AG08395 (cell line): ENCODE measurements around the gene PLAAT3.
"Not testable (repeated sequence)": the region's sequence is repeated elsewhere in the genome, so short reads cannot be mapped to it uniquely, and the experiment has no call there.

Experiments
- DNase-seq: peaks from one replicate; pipeline ENCODE4 v3.0.0; 2012; ENCODE audit warnings: mixed read lengths, low spot score

PLAAT3 gene

DNA sequence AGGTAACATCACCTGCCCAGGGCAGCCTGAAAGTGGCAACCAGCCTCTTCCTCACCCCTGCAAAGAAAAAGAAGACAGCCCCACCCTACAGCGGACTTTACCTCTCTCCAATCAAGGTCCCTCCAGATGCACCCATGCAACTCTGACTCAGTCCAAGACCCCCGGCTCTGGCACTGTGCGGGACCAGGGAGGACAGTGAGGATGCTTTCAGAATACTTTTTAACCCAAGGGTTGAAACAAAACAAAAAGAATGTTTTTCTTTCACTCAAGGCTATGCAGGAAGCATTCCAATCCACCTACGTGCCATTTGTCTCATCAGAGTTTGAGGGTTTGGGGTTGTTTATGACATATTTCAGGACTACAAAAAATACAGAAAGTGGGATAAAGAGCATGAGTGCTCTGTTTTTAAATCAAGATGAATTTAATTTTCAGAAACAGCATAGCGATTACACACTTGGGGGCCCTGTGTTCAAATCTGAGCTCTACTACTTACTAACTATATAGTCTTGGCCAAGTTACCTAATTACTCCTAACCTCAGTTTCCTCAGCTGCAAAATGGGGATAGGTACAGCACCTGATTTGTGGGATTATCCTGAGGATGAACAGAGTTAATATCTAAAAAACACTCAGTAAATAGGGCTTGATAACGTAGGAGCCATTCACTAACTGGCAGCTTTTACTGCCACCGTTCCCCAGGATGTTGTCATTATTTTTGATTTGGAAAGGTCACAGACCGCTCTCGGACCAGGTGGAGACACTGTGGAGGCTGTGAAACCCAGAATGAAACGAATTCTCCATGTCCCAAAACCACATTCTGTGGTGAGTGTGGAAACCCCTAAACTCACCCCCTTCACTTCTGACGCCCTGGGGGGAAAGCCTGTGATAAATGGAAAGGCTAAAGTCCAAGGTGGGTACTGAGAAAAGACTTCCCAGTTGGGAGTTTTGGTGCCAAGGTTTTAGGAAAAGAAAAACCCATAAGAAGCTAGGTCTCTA, 5.6 kb downstream of the PLAAT3 start:
- no peak for DNase-seq

DNA sequence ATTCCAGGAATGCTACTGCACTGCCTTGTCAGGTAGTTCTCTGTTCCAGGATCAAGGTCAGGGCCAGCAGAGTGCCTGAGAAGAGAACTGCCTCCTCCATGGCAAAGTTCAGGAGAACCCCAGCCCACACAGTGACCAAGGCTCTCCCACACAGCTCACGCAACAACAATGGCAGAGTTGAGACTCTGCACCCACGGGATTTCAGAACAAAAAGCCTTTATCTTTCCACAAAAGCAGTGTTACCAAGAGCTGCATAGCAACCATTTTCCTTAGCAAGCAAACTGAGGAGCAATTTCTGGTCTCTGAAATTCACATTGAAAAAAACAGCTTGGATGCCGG, 11.1 kb downstream of the PLAAT3 start:
- no peak for DNase-seq

DNA sequence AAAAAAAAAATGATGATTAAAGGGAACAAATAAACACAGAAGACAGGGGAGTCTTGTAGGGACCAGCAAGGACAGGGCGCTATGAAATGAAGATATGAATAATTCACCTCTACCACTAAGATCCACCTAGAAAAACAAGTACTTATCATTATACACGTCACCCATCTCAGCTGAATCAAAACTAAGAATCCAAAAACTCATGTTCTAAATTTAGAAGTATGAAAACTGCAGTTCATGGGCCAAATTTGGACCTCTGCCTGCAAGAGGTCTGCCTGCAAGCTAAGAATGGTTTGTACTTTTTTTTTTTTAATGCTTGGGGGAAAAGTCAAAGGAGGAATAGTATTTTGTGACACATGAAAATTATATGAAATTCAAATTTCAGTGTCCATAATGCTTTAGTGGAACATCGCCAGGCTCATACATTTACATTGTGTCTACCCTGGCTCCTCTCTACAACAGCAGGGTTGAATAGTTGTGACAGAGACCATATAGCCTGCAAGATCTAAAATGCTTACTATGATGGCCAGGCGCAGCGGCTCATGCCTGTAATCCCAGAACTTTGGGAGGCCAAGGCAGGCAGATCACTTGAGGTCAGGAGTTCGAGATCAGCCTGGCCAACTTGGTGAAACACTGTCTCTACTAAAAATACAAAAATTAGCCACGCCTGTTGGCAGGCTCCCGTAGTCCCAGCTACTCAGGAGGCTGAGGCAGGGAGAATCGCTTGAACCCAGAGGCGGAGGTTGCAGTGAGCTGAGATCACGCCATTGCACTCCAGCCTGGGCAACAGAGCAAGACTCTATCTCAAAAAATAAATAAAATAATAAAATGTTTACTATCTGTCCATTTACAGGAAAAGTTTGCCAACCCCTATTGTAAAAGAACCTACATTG, 11.7 kb downstream of the PLAAT3 start:
- not testable (repeated sequence) for DNase-seq

DNA sequence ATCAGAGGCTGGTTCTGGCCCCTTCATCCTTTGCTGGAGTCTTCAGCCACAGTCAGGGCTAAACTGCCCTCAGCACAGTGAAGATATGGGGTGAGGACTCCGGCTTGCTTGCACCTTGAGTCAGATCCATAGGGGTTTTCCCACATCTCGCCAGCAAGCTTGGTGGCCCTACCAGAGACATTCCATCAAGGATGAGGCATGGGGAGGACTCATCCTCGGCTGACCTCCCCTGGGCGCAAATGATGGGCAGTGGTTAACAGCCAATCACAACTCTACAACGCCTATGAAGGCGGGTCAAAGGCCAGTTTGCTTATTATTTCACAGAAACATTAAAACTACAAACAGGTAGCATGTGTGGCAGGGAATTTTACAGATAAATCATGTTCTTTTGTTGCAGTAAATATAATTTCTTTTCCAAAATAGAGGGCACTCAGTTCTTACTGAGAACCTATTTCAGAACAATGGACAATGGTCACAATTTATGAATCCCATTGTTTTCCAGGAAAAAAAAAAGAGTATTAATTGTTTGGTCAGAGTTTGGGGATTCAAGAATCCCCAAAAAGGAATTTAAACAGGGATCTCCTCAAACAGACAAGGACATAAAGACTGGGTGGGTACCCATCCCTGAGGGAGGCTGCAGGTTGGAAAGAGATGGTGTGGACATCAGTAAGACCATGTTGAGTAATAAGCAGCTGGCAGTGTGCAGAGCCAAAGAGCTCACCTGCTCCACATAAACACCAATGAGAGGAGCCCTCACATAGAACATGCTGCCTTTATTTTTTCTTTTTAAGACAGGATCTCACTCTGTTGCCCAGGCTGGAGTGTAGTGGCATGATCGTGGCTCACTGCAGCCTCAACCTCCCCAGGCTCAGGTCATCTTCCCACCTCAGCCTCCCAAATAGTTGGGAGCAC, 14.8 kb downstream of the PLAAT3 start:
- peak; percentile 94 for DNase-seq

DNA sequence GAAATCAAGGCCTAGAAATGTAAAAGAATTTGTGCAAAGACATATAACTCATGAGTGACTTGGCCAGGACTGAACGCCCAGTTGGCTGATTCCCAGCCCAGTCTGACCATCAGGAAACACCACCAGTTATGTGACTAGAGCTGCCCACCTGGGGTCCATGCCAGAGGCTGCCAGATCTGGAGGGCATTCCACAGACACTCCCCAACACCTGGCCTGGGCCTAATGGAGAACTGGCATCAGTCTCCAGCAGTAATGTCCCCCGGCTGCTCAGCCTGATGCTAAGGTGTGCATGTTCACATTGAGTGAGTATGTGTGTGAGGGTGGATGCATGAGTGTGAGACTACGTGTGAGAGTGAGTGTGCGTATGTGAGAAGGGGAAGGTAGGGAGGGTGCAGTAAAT, 15.7 kb downstream of the PLAAT3 start:
- DNase-seq = no peak

DNA sequence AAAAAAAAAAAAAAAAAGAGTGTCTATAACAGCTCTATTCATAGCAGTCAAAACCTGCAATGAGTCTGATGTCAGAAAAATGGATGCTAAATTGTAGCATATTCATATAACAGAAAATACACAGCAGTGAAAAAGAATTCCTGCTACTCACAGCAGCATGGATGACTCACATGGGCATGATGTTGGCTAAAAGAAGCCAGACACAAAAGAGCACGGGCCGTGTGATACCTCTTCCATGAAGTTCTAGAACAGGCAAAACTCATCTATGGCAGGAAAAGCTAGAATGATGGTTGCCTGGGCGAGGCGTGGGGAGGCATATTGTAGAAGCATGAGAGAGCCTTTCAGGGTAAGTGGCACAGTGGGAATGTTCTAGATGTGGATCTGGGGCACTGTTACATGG, 18.9 kb downstream of the PLAAT3 start:
- no peak for DNase-seq

DNA sequence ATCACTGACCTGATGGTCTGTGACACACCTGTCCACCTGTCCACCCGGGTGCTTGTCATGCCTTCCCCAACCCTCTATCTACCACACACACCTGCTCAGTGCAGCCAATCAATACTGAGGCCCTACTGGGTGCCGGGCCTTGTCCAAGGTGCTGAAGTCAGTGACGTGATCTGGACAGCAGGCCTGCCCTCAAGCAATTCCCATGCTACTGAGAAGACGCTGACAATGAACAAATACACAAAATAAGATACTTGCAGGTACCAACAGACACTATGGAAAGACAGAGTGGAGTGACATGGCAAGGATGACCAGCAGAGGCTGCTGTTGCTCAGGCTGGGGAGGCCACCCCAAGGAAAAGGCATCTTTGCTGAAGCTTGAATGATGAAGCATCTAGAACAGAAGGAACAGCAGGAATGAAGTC, 21.2 kb downstream of the PLAAT3 start:
- DNase-seq = peak; percentile 21

DNA sequence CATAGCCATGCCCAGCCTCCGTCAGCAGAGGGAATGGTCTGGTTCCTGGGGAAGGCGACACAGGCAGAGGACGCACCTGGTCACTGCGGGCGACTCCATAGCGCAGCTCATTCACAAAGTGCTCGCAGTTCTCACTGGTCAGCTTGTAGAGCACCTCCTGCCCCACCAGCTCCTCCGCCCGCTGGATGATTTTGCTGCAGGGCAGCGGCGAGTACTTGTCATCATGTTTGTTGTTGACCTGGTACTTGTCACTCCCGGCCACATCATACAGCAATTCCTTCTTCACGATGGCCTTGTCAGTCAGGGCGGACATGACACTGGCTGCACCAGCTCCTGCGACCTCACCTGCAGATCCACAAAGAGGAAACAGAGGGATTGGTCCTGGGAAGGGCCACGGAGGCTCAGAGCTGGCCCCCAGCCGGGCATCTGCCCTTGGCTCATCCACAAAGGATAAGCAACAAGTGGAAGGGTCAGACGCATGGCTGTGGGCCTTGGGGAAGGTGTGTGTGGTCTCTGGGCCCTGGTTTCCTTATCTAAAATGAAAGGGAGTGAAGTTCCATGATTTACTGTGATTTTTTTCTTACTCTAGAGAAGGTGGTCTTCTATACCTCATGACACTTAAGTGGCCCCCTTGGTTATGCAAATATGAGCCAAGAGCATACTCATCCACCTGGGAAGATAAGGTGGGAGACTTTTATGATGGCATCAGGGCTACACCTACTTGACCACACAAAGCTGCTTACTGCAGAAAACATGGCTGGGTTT, 24.0 kb downstream of the PLAAT3 start:
- DNase-seq = no peak

DNA sequence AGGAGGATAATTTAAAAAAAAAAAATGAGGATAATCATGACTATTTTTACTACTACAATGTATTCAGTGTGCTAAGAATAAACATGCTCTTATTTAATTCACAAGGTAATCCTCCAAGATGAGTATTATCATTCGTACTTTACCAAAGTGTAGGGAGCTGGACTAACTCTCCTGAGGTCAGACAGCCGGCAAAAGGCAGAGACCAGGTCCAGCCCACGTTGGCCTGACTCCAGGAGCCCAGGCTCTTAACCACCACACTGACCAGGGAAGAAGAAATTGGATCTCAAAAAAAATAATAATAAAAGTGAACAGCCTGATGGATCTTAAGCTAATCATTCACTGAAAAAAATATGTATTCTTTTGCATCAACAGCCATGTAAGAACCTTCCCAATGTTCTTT, 25.2 kb downstream of the PLAAT3 start:
- no peak for DNase-seq

DNA sequence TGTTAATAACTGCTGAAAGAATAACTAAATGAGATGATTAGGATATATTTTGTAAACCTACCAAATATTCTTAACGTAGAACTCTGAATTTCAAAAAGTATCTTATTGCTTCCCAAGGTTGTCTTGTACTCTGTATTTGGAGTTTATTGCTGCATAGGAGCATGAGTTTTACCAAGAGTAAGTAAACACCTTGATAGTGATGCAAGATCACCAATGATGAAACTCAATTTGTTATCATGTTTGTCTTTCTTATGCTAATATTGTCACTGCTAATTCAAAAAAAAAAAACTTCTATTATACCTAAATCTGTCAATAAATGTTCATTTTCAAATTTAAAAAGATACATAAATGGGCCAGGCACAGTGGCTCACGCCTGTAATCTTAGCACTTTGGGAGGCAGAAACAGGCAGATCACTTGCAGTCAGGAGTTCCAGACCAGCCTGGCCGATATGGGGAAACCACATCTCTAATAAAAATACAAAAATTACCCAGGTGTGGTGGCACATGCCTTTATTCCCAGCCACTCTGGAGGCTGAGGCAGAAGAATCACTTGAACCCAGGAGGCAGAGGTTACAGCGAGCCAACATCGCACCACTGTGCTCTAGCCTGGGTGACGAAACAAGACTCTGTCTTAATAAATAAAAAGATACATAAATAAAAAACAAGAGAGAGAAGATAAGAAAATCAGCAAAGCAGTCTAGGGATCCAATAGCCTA, 27.6 kb downstream of the PLAAT3 start:
- no peak for DNase-seq

DNA sequence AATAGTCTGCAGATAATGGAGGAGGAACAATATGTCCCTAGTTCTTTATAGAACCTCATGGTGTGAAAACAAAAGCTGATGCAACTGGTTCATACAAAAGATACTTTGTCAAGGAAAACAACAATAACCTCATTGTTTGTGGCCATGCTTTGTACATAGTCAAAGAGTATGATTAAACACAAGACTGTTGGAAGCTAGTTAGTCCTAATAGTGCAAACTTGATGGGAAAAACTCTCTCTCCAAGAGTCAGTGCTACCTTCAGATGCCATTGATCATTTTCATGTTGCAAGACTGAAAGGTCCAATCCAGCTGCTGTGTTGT, 30.9 kb downstream of the PLAAT3 start:
- no peak for DNase-seq

DNA sequence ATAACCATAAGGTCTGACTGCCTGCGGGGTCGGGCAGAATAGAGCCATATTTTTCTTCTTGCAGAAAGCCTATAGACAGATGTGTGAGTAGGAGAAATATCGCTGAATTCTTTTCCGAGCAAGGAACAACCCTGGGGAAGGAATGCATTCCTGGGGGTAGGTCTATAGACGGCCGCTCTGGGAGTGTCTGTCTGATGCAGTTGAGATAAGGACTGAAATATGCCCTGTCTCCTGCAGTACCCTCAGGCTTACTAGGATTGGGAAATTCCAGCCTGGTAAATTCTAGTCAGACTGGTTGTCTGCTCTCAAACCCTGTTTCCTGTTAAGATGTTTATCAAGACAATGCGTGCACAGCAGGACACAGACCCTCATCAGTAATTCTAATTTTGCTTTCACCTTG, 33.0 kb downstream of the PLAAT3 start:
- not testable (repeated sequence) for DNase-seq

DNA sequence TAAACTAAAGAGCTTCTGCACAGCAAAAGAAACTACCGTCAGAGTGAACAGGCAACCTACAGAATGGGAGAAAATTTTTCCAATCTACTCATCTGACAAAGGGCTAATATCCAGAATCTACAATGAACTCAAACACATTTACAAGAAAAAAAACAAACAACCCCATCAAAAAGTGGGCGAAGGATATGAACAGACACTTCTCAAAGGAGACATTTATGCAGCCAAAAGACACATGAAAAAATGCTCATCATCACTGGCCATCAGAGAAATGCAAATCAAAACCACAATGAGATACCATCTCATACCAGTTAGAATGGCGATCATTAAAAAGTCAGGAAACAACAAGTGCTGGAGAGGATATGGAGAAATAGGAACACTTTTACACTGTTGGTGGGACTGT, 35.4 kb downstream of the PLAAT3 start:
- not testable (repeated sequence) for DNase-seq

DNA sequence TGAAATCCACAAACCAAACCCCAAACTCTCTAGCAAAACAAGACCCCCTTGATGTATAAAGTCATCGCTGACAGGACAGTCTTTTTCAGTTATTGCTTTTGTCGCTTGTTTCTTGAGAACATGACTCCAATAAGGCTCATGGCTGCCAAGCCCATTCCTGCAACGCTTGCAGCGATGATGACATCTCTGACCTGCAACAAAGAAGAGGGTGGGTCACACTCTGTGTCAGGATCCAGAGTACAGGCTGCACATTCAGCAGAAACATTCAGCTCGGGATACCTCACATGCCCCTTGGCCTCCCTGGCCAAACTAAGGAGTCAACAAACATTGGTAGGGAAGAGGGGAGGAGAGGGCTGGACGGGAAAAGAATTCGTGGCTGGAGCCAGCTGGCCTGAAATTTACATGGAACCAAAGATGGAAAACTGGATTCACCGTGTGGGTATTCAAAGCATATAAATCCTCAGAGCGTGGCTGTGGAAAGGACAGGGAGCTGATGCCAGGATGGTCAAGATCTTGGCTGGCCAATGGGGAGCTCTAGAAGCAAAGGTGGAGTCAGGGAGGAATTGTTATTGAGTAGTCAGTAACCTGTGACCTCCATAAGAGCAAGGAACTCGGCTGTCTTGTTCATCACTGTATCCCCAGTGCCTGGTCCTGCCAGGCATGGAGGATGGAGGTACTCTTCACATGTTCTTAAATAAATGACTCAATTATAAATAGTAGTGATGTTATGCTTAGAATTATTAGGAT, 39.2 kb downstream of the PLAAT3 start:
- DNase-seq = no peak

DNA sequence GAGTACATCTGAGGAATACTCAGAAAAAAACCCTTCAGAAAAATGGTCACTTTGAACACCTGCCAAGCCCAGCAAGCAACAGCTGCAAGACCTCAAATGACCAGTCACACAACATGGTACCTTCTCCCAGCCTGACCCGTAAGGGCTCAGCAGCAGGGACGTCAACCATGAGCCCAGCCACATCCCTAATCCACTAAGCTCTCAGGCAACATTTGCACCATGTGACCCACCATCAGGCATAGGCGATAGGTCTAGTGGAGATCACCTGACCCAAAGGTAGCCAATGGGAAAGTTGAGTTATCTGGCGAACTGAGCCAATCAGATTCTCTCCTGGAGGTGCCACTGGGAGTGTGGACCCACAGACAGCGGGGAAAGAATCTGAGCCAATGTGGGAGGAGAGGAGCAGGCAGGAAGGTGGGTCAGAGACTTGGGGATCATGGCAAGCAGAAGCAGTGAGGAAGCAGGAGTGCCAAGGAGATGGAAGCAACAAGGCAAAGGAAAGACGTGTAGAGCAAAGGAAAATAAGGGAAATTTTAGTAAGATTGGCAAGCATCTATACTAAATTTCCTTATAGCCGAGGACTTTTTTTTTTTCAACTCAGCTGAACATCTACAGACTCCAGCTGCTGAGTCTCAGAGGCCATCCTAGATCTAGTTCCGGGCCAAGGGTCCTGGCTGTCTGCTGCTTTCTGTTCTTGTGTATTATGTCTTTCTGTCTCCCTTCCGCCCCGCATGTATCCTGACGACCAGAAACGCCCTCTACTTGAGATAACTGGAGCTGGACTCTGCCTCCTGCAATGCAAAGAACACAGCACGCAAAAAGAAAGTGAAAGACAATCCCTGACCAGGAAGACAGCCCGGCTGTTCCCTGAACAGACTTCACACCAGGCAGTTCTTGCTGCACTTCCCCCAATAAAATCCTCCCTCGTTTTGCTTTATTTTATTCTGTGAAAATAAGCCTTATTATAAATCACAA, 40.1 kb downstream of the PLAAT3 start:
- DNase-seq = peak; percentile 43

DNA sequence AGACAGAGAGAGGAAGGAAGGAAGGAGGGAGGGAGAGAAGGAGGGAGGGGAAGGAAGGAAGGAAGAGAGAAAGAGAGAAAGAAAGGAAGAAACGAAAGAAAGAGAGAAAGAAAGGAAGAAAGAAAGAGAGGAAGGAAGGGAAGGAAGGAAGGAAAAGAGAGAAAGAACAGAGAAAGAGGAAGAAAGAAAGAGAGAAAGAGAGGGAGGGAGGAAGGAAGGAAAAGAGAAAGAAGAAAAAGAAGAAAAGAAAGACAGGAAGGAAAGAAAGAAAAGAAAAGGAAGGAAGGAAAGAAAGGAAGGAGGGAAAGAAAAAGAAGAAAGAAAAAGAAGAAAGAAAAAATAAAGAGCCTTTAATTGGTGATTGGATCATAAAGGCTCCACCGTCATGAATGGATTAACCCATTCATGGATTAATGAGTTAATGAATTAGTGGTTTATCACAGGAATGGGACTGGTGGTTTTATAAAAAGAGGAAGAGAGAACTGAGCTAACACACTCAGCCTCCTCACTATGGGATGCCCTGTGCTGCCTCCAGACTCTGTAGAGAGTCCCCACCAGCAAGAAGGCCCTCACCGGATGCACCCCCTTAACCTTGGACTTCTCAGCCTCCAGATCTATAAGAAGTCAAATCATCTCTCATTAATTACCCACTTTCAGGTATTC, 42.1 kb downstream of the PLAAT3 start:
- no peak for DNase-seq

DNA sequence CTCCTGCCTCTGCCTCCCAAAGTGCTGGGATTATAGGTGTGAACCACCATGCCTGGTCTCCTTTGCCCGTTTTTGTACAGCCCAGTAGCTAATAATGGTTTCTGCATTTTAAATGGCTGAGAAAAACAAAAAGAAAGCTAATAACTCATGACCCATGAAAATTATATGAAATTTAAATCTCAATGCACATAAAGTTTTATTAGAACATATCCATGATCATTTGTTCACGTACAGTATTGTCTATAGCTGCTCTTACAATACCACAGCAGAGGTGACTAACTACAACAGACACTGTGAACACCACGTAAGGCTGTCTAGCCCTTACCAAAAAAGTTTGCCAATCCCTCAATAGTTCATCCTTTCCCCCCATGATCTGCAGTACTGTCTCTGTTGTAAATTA, 44.7 kb downstream of the PLAAT3 start:
- DNase-seq = no peak
